Hepatocyte (in vitro differentiated cells): ENCODE data around the gene STKLD1. TPM values are rescaled to one million over a fixed set of nuclear protein-coding genes. Genes with fewer than 3 reads are reported as not detected.

Experiments used
- DNase-seq: peaks from one replicate; pipeline ENCODE4 v3.0.0-alpha.2; 2016; ENCODE audit warnings: low spot score
- H2AFZ ChIP-seq: fragments of 200-600 bp; sonication (generic); 2 replicates; pipeline ENCODE4 v1.6.0; 2016; ENCODE audit warnings: antibody characterized with exemption, mild to moderate bottlenecking
- H3K27ac ChIP-seq: fragments of 200-600 bp; sonication (generic); 2 replicates; pipeline ENCODE4 v1.5.1; 2016; ENCODE audit warnings: mild to moderate bottlenecking
- H3K27me3 ChIP-seq: fragments of 200-600 bp; sonication (generic); 2 replicates; pipeline ENCODE4 v1.6.1; 2016
- H3K36me3 ChIP-seq: fragments of 200-600 bp; sonication (generic); replicated peaks from 2 replicates; pipeline ENCODE4 v1.5.1; 2016; ENCODE audit warnings: low read depth; ENCODE audit not compliant: insufficient read depth
- H3K4me1 ChIP-seq: fragments of 200-600 bp; sonication (generic); 2 replicates; pipeline ENCODE4 v1.5.1; 2016; ENCODE audit warnings: mild to moderate bottlenecking, moderate library complexity; ENCODE audit not compliant: insufficient read depth
- H3K4me2 ChIP-seq: fragments of 200-600 bp; sonication (generic); 2 replicates; pipeline ENCODE4 v1.6.0; 2016
- H3K4me3 ChIP-seq: fragments of 200-600 bp; sonication (generic); 2 replicates; pipeline ENCODE4 v1.5.1; 2016; ENCODE audit warnings: mild to moderate bottlenecking
- H3K79me2 ChIP-seq: fragments of 200-600 bp; sonication (generic); 2 replicates; pipeline ENCODE4 v1.6.0; 2017; ENCODE audit warnings: mild to moderate bottlenecking
- H3K9me2 ChIP-seq: fragments of 200-600 bp; sonication (generic); replicated peaks from 2 replicates; pipeline ENCODE4 v1.6.0; 2017; ENCODE audit warnings: mild to moderate bottlenecking; ENCODE audit not compliant: insufficient read depth
- H3K9me3 ChIP-seq: fragments of 200-600 bp; sonication (generic); 2 replicates; pipeline ENCODE4 v1.5.1; 2016; ENCODE audit warnings: low read depth, mild to moderate bottlenecking
- H4K20me1 ChIP-seq: fragments of 200-600 bp; sonication (generic); 2 replicates; pipeline ENCODE4 v1.6.0; 2016; ENCODE audit warnings: mild to moderate bottlenecking; ENCODE audit not compliant: insufficient read depth, poor library complexity, severe bottlenecking
- CTCF ChIP-seq: fragments of 200-600 bp; sonication (generic); IDR thresholded peaks from 2 replicates; pipeline ENCODE4 v1.5.1; 2016; ENCODE audit warnings: antibody characterized with exemption, mild to moderate bottlenecking; ENCODE audit not compliant: poor library complexity
- EZH2 ChIP-seq: fragments of 200-600 bp; sonication (generic); IDR thresholded peaks from 2 replicates; pipeline ENCODE4 v1.6.1; 2016; ENCODE audit warnings: antibody characterized with exemption, mild to moderate bottlenecking, borderline replicate concordance
- EZH2phosphoT487 ChIP-seq: fragments of 200-600 bp; sonication (generic); IDR thresholded peaks from one replicate; pipeline ENCODE4 v1.6.1; 2018; ENCODE audit warnings: antibody characterized with exemption, mild to moderate bottlenecking, low read depth, moderate library complexity; ENCODE audit not compliant: unreplicated experiment, severe bottlenecking
- WGBS: methylation state at CpG from one replicate; pipeline ENCODE4 v1.1.6; 2016; ENCODE audit warnings: low lambda C conversion rate; ENCODE audit errors: missing lambda C conversion rate; 5-methylcytosine and 5-hydroxymethylcytosine counted together
- polyA plus RNA-seq: library from polyadenylated mRNA; unstranded; fragments of >200 nt; fragmentation: Nextera tagmentation; extraction: Ambion mirVana; gene quantifications from 2 replicates; pipeline ENCODE4 v1.2.1, GENCODE V29; 2016
- total RNA-seq: library from RNA; depleted of rRNA; stranded (reverse); fragments of >200 nt; gene quantifications from 2 replicates; pipeline ENCODE4 v1.2.3, GENCODE V29; 2014

The STKLD1 gene
- total and polyA plus RNA-seq, 2 experiments from 2014 or later = 0.10 to 2.5 TPM

GRCh38 chr9:133394687-133395271, 18.6 kb downstream of the STKLD1 start:
- no peaks in the 10 kb centered on the region for H3K79me2 ChIP-seq
- no peak overlapping the region for H2AFZ ChIP-seq
- H3K36me3 ChIP-seq = no peaks in the 10 kb centered on the region
- no peak for DNase-seq
- peaks cover 5% of the 10 kb centered on the region for H3K4me1 ChIP-seq
- H3K27me3 ChIP-seq = no peaks in the 10 kb centered on the region
- H3K27ac ChIP-seq = no peak overlapping the region
- H3K9me3 ChIP-seq = no peaks in the 10 kb centered on the region
- no peaks in the 10 kb centered on the region for H4K20me1 ChIP-seq
- WGBS = 72% methylated on average over 7 of the region's 8 CpGs
- TF ChIP-seq CTCF (no peak), EZH2phosphoT487 (no peak), EZH2 (no peak)
- H3K4me3 ChIP-seq = no peak overlapping the region
- H3K4me2 ChIP-seq = no peak overlapping the region
- H3K9me2 ChIP-seq = no peaks in the 10 kb centered on the region

GRCh38 chr9:133396952-133397351, 20.8 kb downstream of the STKLD1 start:
- 33% methylated on average over 14 of the region's 14 CpGs for WGBS
- H2AFZ ChIP-seq = no peak overlapping the region
- H3K4me1 ChIP-seq = peaks cover 5% of the 10 kb centered on the region
- no peak overlapping the region for H3K4me2 ChIP-seq
- H3K27me3 ChIP-seq = no peaks in the 10 kb centered on the region
- H3K36me3 ChIP-seq = no peaks in the 10 kb centered on the region
- DNase-seq = no peak
- H3K9me3 ChIP-seq = no peaks in the 10 kb centered on the region
- TF ChIP-seq CTCF = peak; percentile 15
- no peak for TF ChIP-seq EZH2
- TF ChIP-seq EZH2phosphoT487 = no peak
- no peaks in the 10 kb centered on the region for H3K9me2 ChIP-seq
- no peak overlapping the region for H3K27ac ChIP-seq
- H4K20me1 ChIP-seq = no peaks in the 10 kb centered on the region
- H3K4me3 ChIP-seq = no peak overlapping the region
- H3K79me2 ChIP-seq = no peaks in the 10 kb centered on the region

- Histone ChIP-seq H3K27ac (no peak overlapping the region), H4K20me1 (no peaks in the 10 kb centered on the region), H3K4me2 (no peak overlapping the region), H3K9me3 (no peaks in the 10 kb centered on the region), H3K79me2 (no peaks in the 10 kb centered on the region), H2AFZ (no peak overlapping the region), H3K4me1 (peaks cover 5% of the 10 kb centered on the region), H3K9me2 (no peaks in the 10 kb centered on the region), H3K4me3 (no peak overlapping the region), H3K36me3 (no peaks in the 10 kb centered on the region), H3K27me3 (no peaks in the 10 kb centered on the region)
- WGBS = 82% methylated on average over 6 of the region's 6 CpGs
- no peak for TF ChIP-seq CTCF
- TF ChIP-seq EZH2phosphoT487 = no peak
- no peak for TF ChIP-seq EZH2
- no peak for DNase-seq
These were observed 21.2 kb downstream of the STKLD1 start for GRCh38 chr9:133397370-133397769.

GRCh38 chr9:133397895-133398294, 21.7 kb downstream of the STKLD1 start:
- no peak overlapping the region for H3K4me2 ChIP-seq
- WGBS = 85% methylated on average over 9 of the region's 9 CpGs
- no peaks in the 10 kb centered on the region for H3K9me2 ChIP-seq
- no peak overlapping the region for H2AFZ ChIP-seq
- H3K9me3 ChIP-seq = no peaks in the 10 kb centered on the region
- H3K36me3 ChIP-seq = no peaks in the 10 kb centered on the region
- H3K27ac ChIP-seq = no peak overlapping the region
- peaks cover 5% of the 10 kb centered on the region for H3K4me1 ChIP-seq
- no peak overlapping the region for H3K4me3 ChIP-seq
- DNase-seq = no peak
- H4K20me1 ChIP-seq = no peaks in the 10 kb centered on the region
- TF ChIP-seq CTCF (no peak), EZH2 (no peak), EZH2phosphoT487 (no peak)
- no peaks in the 10 kb centered on the region for H3K79me2 ChIP-seq
- H3K27me3 ChIP-seq = no peaks in the 10 kb centered on the region
